AG09309 (cell line): ENCODE data around the gene TRIM7.
"Not testable (repeated sequence)": the region's sequence is repeated elsewhere in the genome, so short reads cannot be mapped to it uniquely, and the experiment has no call there.

Experiments used
- DNase-seq: peaks from one replicate; pipeline ENCODE4 v3.0.0-alpha.2; 2010; ENCODE audit warnings: low read depth
- H3K4me3 ChIP-seq: 2 replicates; pipeline ENCODE4 v1.5.1; 2011; ENCODE audit warnings: mild to moderate bottlenecking, low read depth, low read length, moderate library complexity; ENCODE audit not compliant: control insufficient read depth
- TF ChIP-seq, protein P1 (sequence below): IDR thresholded peaks from 2 replicates; pipeline ENCODE4 v1.5.1; 2011; ENCODE audit warnings: mild to moderate bottlenecking, low read depth, low read length, inconsistent platforms; ENCODE audit not compliant: insufficient read depth, control insufficient read depth; ENCODE audit errors: missing control alignments

TRIM7 gene

DNA sequence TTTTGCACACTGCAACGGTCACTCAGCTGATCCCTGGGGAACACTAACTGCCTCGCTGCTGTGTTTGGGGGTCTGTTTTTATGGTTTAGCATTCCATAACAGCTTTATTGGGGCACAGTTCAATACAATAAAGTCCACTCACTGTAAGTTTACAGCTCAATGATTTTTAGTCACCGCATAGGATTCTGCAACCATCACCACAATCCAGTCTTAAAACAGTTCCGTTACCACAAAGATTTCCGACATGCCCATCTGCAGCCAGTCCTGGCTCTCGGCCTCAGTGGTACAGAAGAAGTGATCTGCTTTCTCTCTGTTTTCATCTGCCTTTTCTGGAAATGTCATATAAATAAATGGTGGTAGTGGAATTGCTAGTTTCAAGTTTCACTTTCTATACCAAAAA lies 34.0 kb downstream of the TRIM7 start:
- peak; percentile 71 for DNase-seq
- H3K4me3 ChIP-seq = no peak overlapping the region
- TF ChIP-seq, protein P1, sequence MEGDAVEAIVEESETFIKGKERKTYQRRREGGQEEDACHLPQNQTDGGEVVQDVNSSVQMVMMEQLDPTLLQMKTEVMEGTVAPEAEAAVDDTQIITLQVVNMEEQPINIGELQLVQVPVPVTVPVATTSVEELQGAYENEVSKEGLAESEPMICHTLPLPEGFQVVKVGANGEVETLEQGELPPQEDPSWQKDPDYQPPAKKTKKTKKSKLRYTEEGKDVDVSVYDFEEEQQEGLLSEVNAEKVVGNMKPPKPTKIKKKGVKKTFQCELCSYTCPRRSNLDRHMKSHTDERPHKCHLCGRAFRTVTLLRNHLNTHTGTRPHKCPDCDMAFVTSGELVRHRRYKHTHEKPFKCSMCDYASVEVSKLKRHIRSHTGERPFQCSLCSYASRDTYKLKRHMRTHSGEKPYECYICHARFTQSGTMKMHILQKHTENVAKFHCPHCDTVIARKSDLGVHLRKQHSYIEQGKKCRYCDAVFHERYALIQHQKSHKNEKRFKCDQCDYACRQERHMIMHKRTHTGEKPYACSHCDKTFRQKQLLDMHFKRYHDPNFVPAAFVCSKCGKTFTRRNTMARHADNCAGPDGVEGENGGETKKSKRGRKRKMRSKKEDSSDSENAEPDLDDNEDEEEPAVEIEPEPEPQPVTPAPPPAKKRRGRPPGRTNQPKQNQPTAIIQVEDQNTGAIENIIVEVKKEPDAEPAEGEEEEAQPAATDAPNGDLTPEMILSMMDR = no peak

DNA sequence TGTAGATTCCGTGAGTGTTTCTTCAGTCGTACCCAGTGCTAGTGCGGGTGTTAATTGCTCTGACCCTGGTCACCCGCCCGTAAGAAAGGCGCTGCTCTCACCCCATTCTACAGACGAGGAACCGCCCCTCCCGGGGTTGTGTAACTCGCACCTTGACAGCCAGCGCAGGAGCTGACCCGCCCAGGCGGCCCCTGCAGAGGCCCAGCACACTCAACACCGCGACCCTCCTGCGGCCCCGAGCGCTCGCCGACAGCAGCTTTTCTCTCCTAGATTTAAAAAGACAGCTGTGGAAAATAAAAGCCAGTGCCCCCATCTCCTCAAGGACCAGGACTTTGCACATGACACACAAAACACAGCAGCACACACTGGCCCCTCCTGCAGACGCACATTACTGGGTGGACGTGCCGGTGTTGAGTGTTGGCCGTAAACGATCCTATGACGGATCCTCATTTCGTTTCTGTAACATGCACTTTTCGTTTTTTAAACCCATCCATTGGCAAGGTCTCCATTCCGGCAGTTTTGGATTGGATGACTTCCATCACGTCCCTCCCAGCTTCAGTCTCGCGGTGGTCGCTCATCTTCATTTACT lies 34.7 kb downstream of the TRIM7 start:
- TF ChIP-seq, protein P1 = no peak
- H3K4me3 ChIP-seq = peak overlapping the region; percentile 3; the same call in 1 of the 2 replicates
- no peak for DNase-seq

DNA sequence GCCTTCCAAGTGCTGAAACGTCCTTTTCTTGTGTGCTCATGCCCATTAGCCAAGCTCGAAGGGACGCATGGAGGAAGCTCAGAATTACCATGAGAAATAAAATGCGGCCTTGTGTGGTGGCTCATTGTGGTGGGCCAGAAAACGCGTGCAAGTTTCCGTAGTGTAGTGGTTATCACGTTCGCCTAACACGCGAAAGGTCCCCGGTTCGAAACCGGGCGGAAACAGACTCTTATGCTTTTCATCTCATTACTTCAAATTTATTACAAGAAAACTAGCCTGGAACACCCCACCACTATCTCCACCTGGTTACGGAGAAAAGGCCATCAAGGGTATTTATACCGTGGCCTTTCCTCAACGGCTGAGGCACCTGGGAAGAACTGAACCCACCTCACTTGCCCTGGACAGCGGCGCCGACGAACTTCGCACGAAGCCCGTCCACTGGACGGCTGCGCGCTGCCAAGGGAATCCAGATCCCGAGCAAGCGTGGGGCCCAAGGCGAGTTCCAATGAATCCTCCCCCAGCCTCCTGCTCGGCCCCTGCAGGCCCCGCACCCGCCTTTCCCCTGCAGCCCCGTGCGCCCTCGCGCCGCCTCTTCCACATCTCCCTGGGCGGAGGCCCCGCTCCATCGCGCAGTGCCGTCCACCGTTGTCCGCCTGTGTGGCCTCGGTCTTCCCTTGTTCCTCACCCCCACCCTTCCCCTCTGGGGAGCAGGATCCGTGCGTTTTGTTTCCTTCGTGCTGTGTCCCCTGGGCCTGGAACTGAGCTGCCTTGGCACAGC lies 35.3 kb downstream of the TRIM7 start:
- peak overlapping the region; percentile 3 for H3K4me3 ChIP-seq
- DNase-seq = not testable (repeated sequence)

DNA sequence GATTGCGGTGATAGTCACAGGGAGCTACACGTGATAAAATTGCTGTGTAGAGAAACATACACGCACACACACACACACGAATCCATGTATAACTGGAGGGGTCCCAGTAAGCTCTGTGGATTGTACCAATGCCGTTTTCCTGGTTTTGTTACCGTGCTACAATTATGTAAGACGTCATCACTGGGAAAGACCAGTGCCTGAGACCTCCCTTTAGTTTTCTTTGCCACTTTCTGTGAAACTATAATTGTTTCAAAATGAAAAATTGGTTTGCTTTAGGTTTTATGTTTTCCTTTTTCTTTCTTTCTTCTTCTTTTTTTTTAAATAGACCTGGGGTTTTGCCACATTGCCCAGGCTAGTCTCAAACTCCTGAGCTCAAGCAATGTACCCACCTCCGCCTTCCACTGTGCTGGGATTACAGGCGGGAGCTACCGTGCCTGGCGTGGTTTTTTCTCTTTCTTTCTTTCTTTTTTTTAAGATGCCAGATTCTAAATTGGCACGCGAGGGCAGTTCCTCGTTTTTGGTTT lies 36.3 kb downstream of the TRIM7 start:
- DNase-seq = no peak
- no peak overlapping the region for H3K4me3 ChIP-seq
- TF ChIP-seq, protein P1 = no peak

DNA sequence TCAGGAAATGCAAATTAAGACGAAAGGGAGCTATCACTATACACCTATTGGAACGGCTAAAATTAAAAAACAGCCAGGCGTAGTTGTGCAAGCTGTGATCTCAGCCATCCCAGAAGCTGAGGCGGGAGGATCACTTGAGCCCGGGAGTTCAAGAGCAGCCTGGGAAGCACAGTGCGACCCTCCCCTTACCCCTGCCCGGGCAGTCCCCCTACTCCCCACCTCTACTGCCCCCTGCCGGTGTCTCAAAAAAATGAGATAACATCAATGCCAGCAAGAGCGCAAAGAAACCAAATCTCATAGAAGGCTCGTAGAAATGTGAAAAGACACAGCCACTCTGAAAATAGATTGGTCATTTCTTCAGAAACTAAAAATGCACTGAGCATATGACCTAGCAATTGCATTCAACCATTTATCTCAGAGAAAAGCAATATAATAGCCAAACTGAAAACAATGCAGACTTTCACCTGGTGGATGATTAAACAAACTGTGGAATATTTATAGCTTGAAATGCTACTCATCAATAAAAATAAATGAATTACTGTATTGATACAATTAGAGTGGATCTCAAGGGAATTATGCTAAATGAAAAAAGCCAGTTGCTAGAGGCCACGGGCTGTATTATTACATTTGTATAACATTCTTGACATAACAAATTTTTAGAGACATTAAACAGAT lies 37.0 kb downstream of the TRIM7 start:
- H3K4me3 ChIP-seq = no peak overlapping the region
- no peak for DNase-seq
- TF ChIP-seq, protein P1 = peak; percentile 49

DNA sequence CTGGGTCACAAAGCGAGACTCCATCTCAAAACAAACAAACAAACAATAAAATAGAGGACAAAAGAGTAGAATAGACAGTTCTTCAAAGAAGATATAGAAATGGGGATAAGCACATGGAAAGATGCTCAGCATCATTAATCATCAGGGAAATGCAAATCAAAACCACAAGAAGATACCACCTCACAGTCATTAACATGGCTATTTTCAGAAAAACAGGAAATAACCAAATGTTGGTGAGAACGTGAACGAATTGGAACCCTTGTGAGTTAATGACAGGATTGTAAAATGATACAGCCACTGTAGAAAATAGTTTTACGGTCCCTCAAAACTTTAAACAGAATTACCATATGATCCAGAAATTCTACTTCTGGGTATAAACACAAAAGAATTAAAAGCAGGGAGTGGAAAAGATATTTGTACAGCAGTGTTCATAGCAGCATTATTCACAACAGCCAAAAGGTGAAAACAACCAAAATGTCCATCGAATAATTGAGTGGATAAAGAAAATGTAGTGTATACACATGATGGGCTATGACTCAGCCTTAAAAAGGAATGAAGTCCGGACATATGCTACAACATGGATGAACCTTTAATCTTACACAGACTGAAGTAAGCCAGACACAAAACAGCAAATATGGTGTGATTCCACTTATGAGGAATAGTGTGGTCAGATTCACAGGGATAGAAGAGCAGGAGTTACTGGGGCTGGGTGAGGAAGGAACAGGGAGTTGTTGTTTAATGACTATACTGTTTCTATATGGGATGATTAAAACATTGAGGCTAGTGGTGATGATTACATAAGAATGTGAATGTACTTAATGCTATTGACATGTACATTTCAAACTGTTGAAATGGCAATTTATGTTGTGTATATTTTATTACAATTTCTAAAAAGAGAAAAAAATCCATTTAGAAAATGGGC lies 37.9 kb downstream of the TRIM7 start:
- no peak for DNase-seq
- TF ChIP-seq, protein P1 = no peak
- H3K4me3 ChIP-seq = no peak overlapping the region
